Measurements from ENCODE around the gene GALM.

The GALM gene

GRCh38 chr2:38655441-38655840 lies 10.5 kb upstream of the GALM start:
- TF ChIP-seq CTCF (IDR thresholded peaks at IDR 0.05; ENCODE audit: control insufficient read depth, extremely low read depth, insufficient read depth): no peak
- no peak overlapping the region for H3K4me3 ChIP-seq (ENCODE audit: low read depth, low read length)

GRCh38 chr2:38656866-38657480 lies 8.9 kb upstream of the GALM start:
- H3K4me3 ChIP-seq (ENCODE audit: low read depth, low read length): no peak overlapping the region

More at GRCh38 chr2:38655441-38655840, 10.5 kb upstream of the GALM start:
- no peak for DNase-seq (ENCODE audit: low read depth)

GRCh38 chr2:38658613-38659012 lies 7.3 kb upstream of the GALM start:
- no peak overlapping the region for H3K4me3 ChIP-seq (ENCODE audit: low read depth, low read length)
- no peak for TF ChIP-seq CTCF (IDR thresholded peaks at IDR 0.05; ENCODE audit: control insufficient read depth, extremely low read depth, insufficient read depth)
- no peak for DNase-seq (ENCODE audit: low read depth)

More at GRCh38 chr2:38656866-38657480, 8.9 kb upstream of the GALM start:
- TF ChIP-seq CTCF (IDR thresholded peaks at IDR 0.05; ENCODE audit: control insufficient read depth, extremely low read depth, insufficient read depth): no peak
- no peak for DNase-seq (ENCODE audit: low read depth)

GRCh38 chr2:38659115-38659514 lies 6.8 kb upstream of the GALM start:
- no peak overlapping the region for H3K4me3 ChIP-seq (ENCODE audit: low read depth, low read length)

GRCh38 chr2:38660282-38660681 lies 5.6 kb upstream of the GALM start:
- no peak for TF ChIP-seq CTCF (IDR thresholded peaks at IDR 0.05; ENCODE audit: control insufficient read depth, extremely low read depth, insufficient read depth)
- no peak overlapping the region for H3K4me3 ChIP-seq (ENCODE audit: low read depth, low read length)
- DNase-seq (ENCODE audit: low read depth): no peak

More at GRCh38 chr2:38659115-38659514, 6.8 kb upstream of the GALM start:
- no peak for DNase-seq (ENCODE audit: low read depth)
- no peak for TF ChIP-seq CTCF (IDR thresholded peaks at IDR 0.05; ENCODE audit: control insufficient read depth, extremely low read depth, insufficient read depth)

GRCh38 chr2:38661306-38661705 lies 4.6 kb upstream of the GALM start:
- H3K4me3 ChIP-seq (ENCODE audit: low read depth, low read length): no peak overlapping the region
- no peak for TF ChIP-seq CTCF (IDR thresholded peaks at IDR 0.05; ENCODE audit: control insufficient read depth, extremely low read depth, insufficient read depth)
- no peak for DNase-seq (ENCODE audit: low read depth)

GRCh38 chr2:38666556-38666910 lies 619 bp downstream of the GALM start:
- no peak for TF ChIP-seq CTCF (IDR thresholded peaks at IDR 0.05; ENCODE audit: control insufficient read depth, extremely low read depth, insufficient read depth)
- DNase-seq (ENCODE audit: low read depth): no peak
- H3K4me3 ChIP-seq (ENCODE audit: low read depth, low read length): no peak overlapping the region

Measured in LNCaP clone FGC (cell line).